ENCODE results near the gene TEKT5. TPM values are rescaled to one million over a fixed set of nuclear protein-coding genes. Genes with fewer than 3 reads are reported as not detected.
"Not testable (repeated sequence)": the region's sequence is repeated elsewhere in the genome, so short reads cannot be mapped to it uniquely, and the experiment has no call there.

TEKT5 gene
- total RNA-seq, 1 experiment from 2014 or later, result not detected

- BruUV-seq (replicated peaks), result no TSS peak
- no peak overlapping the region for H3K27ac ChIP-seq (ENCODE audit: low read depth, low read length, poor library complexity, severe bottlenecking)
- H3K36me3 ChIP-seq (ENCODE audit: insufficient read depth, low read length, poor library complexity, severe bottlenecking), result no peaks in the 10 kb centered on the region
- TF ChIP-seq EZH2 (IDR thresholded peaks at IDR 0.05; ENCODE audit: borderline replicate concordance, low read depth, low read length, poor library complexity, severe bottlenecking) (no peak), CTCF (conservative IDR thresholded peaks at IDR 0.05; ENCODE audit: low read depth, low read length) (no peak)
- ChIA-PET POLR2A (ENCODE audit: low non-redundant PET) (no interaction called here), CTCF (no interaction called here)
- no peaks in the 10 kb centered on the region for H3K9me3 ChIP-seq (ENCODE audit: low read depth, low read length, poor library complexity, severe bottlenecking)
- H3K4me1 ChIP-seq (ENCODE audit: insufficient read depth, low read length, poor library complexity, severe bottlenecking), result peaks cover 11% of the 10 kb centered on the region
- no peak for DNase-seq (ENCODE audit: low spot score)
- intact Hi-C loops (cut with micrococcal nuclease; ENCODE audit: unreplicated experiment), result no loop called here
- no peaks in the 10 kb centered on the region for H3K27me3 ChIP-seq (replicated peaks; ENCODE audit: insufficient read depth, low read depth, low read length, poor library complexity)
- H3K4me3 ChIP-seq (ENCODE audit: low read depth, low read length, poor library complexity, severe bottlenecking), result no peak overlapping the region
Measured at GRCh38 chr16:10679921-10680320, 14.8 kb downstream of the TEKT5 start.

DNA sequence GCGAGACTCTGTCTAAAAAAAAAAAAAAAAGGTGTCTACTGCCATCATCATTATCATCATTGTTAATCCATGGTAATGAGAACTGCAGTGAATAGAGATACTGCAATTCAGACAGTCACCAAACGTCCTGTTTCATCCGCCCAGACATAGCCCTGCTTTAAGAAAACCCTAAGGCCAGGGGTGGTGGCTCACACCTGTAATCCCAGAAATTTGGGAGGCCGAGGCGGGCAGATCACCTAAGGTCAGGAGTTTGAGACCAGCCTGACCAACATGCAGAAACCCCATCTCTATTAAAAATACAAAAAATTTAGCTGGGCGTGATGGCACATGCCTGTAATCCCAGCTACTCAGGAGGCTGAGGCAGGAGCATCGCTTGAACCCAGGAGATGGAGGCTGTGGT, 15.3 kb downstream of the TEKT5 start:
- H3K27ac ChIP-seq (ENCODE audit: low read depth, low read length, poor library complexity, severe bottlenecking); DNase-seq (ENCODE audit: low spot score); intact Hi-C loops (cut with micrococcal nuclease; ENCODE audit: unreplicated experiment); H3K9me3 ChIP-seq (ENCODE audit: low read depth, low read length, poor library complexity, severe bottlenecking); CTCF ChIA-PET; H3K4me3 ChIP-seq (ENCODE audit: low read depth, low read length, poor library complexity, severe bottlenecking); H3K36me3 ChIP-seq (ENCODE audit: insufficient read depth, low read length, poor library complexity, severe bottlenecking); BruUV-seq (replicated peaks); H3K27me3 ChIP-seq (replicated peaks; ENCODE audit: insufficient read depth, low read depth, low read length, poor library complexity): not testable (repeated sequence)
- POLR2A ChIA-PET (ENCODE audit: low non-redundant PET), result interaction anchor here (0.5 kb wide), 1 partner anchor 1166 kb away, joined by 4 read pairs; no protein-coding TSS in a partner anchor
- peaks cover 11% of the 10 kb centered on the region for H3K4me1 ChIP-seq (ENCODE audit: insufficient read depth, low read length, poor library complexity, severe bottlenecking)

- ChIA-PET POLR2A (ENCODE audit: low non-redundant PET) (interaction anchor here (0.5 kb wide), 1 partner anchor 1167 kb away, joined by 4 read pairs; no protein-coding TSS in a partner anchor), CTCF (interaction anchor here (0.6 kb wide), 2 partner anchors 164 to 552 kb away, joined by 3 to 6 read pairs; no protein-coding TSS in a partner anchor)
- Histone ChIP-seq H3K27ac (ENCODE audit: low read depth, low read length, poor library complexity, severe bottlenecking) (peak overlapping the region; percentile 60), H3K4me3 (ENCODE audit: low read depth, low read length, poor library complexity, severe bottlenecking) (no peak overlapping the region), H3K4me1 (ENCODE audit: insufficient read depth, low read length, poor library complexity, severe bottlenecking) (peaks cover 11% of the 10 kb centered on the region), H3K9me3 (ENCODE audit: low read depth, low read length, poor library complexity, severe bottlenecking) (no peaks in the 10 kb centered on the region), H3K27me3 (replicated peaks; ENCODE audit: insufficient read depth, low read depth, low read length, poor library complexity) (no peaks in the 10 kb centered on the region), H3K36me3 (ENCODE audit: insufficient read depth, low read length, poor library complexity, severe bottlenecking) (no peaks in the 10 kb centered on the region)
- TF ChIP-seq CTCF (conservative IDR thresholded peaks at IDR 0.05; ENCODE audit: low read depth, low read length), result no peak
- no peak for TF ChIP-seq EZH2 (IDR thresholded peaks at IDR 0.05; ENCODE audit: borderline replicate concordance, low read depth, low read length, poor library complexity, severe bottlenecking)
- no TSS peak for BruUV-seq (replicated peaks)
- intact Hi-C loops (cut with micrococcal nuclease; ENCODE audit: unreplicated experiment), result no loop called here
- peak; percentile 79 for DNase-seq (ENCODE audit: low spot score)
Measured at GRCh38 chr16:10678655-10679054, 16.1 kb downstream of the TEKT5 start.

- CTCF ChIA-PET, result no interaction called here
- peaks cover 11% of the 10 kb centered on the region for H3K4me1 ChIP-seq (ENCODE audit: insufficient read depth, low read length, poor library complexity, severe bottlenecking)
- DNase-seq (ENCODE audit: low spot score), result no peak
- no peaks in the 10 kb centered on the region for H3K9me3 ChIP-seq (ENCODE audit: low read depth, low read length, poor library complexity, severe bottlenecking)
- no peak overlapping the region for H3K27ac ChIP-seq (ENCODE audit: low read depth, low read length, poor library complexity, severe bottlenecking)
- H3K4me3 ChIP-seq (ENCODE audit: low read depth, low read length, poor library complexity, severe bottlenecking), result no peak overlapping the region
- TF ChIP-seq EZH2 (IDR thresholded peaks at IDR 0.05; ENCODE audit: borderline replicate concordance, low read depth, low read length, poor library complexity, severe bottlenecking) (no peak), CTCF (conservative IDR thresholded peaks at IDR 0.05; ENCODE audit: low read depth, low read length) (no peak)
- BruUV-seq (replicated peaks), result no TSS peak
- intact Hi-C loops (cut with micrococcal nuclease; ENCODE audit: unreplicated experiment), result no loop called here
- POLR2A ChIA-PET (ENCODE audit: low non-redundant PET), result no interaction called here
- no peaks in the 10 kb centered on the region for H3K27me3 ChIP-seq (replicated peaks; ENCODE audit: insufficient read depth, low read depth, low read length, poor library complexity)
- no peaks in the 10 kb centered on the region for H3K36me3 ChIP-seq (ENCODE audit: insufficient read depth, low read length, poor library complexity, severe bottlenecking)
Measured at GRCh38 chr16:10676284-10676683, 18.4 kb downstream of the TEKT5 start.

All from A673 (cell line).